Keratinocyte (primary cell): ENCODE measurements around the gene AP2A1. TPM values are rescaled to one million over a fixed set of nuclear protein-coding genes. Genes with fewer than 3 reads are reported as not detected.

Experiments
- DNase-seq: peaks from one replicate; pipeline ENCODE4 v3.0.0-alpha.2; 2011; ENCODE audit warnings: low read depth, missing footprints, low spot score
- FAIRE-seq: peaks from 2 replicates; lab custom pipeline; 2011; peaks lifted over from hg19 to GRCh38; lab: Jason Lieb, UNC
- H2AFZ ChIP-seq: 2 replicates; pipeline ENCODE4 v1.6.0; 2012; ENCODE audit warnings: low read length, control low read depth, inconsistent platforms; ENCODE audit not compliant: control insufficient read depth
- H3K27ac ChIP-seq: 2 replicates; pipeline ENCODE4 v1.5.1; 2011; ENCODE audit warnings: low read length; ENCODE audit not compliant: control insufficient read depth, insufficient read depth
- H3K27me3 ChIP-seq: 3 replicates; pipeline ENCODE4 v1.6.0; 2011; ENCODE audit warnings: low read length; ENCODE audit not compliant: control insufficient read depth, insufficient read depth; ENCODE audit errors: extremely low read depth
- H3K36me3 ChIP-seq, 2 experiments: 2 replicates in 1 of 2; 3 replicates in 1 of 2; pipeline ENCODE4 v1.5.1; 2011; ENCODE audit warnings: low read length in 2 of 2, mild to moderate bottlenecking in 1 of 2; ENCODE audit not compliant: control insufficient read depth in 2 of 2, insufficient read depth in 2 of 2; ENCODE audit errors: extremely low read depth in 1 of 2
- H3K4me1 ChIP-seq: 3 replicates; pipeline ENCODE4 v1.5.1; 2011; ENCODE audit warnings: low read length; ENCODE audit not compliant: control insufficient read depth, insufficient read depth; ENCODE audit errors: extremely low read depth
- H3K4me2 ChIP-seq: 3 replicates; pipeline ENCODE4 v1.6.0; 2011; ENCODE audit warnings: low read depth, low read length; ENCODE audit not compliant: control insufficient read depth, insufficient read depth; ENCODE audit errors: extremely low read depth
- H3K4me3 ChIP-seq, 3 experiments: fragments of 200-600 bp in 1 of 3; sonication (generic) in 1 of 3; 2 replicates in 2 of 3; 3 replicates in 1 of 3; pipeline ENCODE4 v1.5.1; 2011 to 2016; ENCODE audit warnings: low read length in 3 of 3, mild to moderate bottlenecking in 3 of 3, control low read depth in 2 of 3, inconsistent platforms in 1 of 3, low read depth in 1 of 3, mixed read lengths in 1 of 3, mixed run types in 1 of 3, moderate library complexity in 1 of 3; ENCODE audit not compliant: control insufficient read depth in 2 of 3, insufficient read depth in 2 of 3; ENCODE audit errors: extremely low read depth in 1 of 3
- H3K79me2 ChIP-seq: 2 replicates; pipeline ENCODE4 v1.6.0; 2012; ENCODE audit warnings: low read length; ENCODE audit not compliant: control insufficient read depth, insufficient read depth
- H3K9ac ChIP-seq: 3 replicates; pipeline ENCODE4 v1.6.0; 2011; ENCODE audit warnings: low read length; ENCODE audit not compliant: control insufficient read depth, insufficient read depth; ENCODE audit errors: extremely low read depth
- H3K9me1 ChIP-seq: 3 replicates; pipeline ENCODE4 v1.6.0; 2011; ENCODE audit warnings: low read length; ENCODE audit not compliant: control insufficient read depth, insufficient read depth; ENCODE audit errors: extremely low read depth
- H3K9me3 ChIP-seq: 2 replicates; pipeline ENCODE4 v1.5.1; 2012; ENCODE audit warnings: low read depth, low read length; ENCODE audit not compliant: control insufficient read depth
- H4K20me1 ChIP-seq: 3 replicates; pipeline ENCODE4 v1.6.0; 2011; ENCODE audit warnings: low read length; ENCODE audit not compliant: control insufficient read depth, insufficient read depth; ENCODE audit errors: extremely low read depth
- CTCF ChIP-seq, 3 experiments: IDR thresholded peaks in 1 of 3; conservative IDR thresholded peaks in 1 of 3; optimal IDR thresholded peaks in 1 of 3; 2 replicates in 2 of 3; 3 replicates in 1 of 3; pipeline versions ENCODE3 to v1.5.1; 2011; ENCODE audit warnings: low read length in 3 of 3, mild to moderate bottlenecking in 3 of 3, moderate library complexity in 2 of 3, control low read depth in 1 of 3, inconsistent platforms in 1 of 3; ENCODE audit not compliant: insufficient read depth in 2 of 3; ENCODE audit errors: extremely low read depth in 1 of 3
- EZH2 ChIP-seq: IDR thresholded peaks from one replicate; pipeline ENCODE4 v1.6.1; 2012; ENCODE audit warnings: inconsistent platforms, mild to moderate bottlenecking, low read length, moderate library complexity
- dilution Hi-C: fragments of 300-500 bp; cut with MboI; formaldehyde crosslinking; loops from one replicate; pipeline ENCODE4 v1.7.0; 2020; ENCODE audit warnings: low sequenced_read_pairs; ENCODE audit not compliant: extremely low pct_ligation_motif_present
- polyA plus RNA-seq, 5 experiments: library from polyadenylated mRNA; depleted of rRNA in 3 of 5; stranded (reverse) in 3 of 5; stranded (forward) in 1 of 5; unstranded in 1 of 5; fragments of >200 nt; gene quantifications; 1 replicate in 1 of 5; 2 replicates in 3 of 5; 3 replicates in 1 of 5; pipeline versions ENCODE4 v1.2.1 to v1.2.3, GENCODE V29; 2011 to 2012; ENCODE audit warnings: missing spikeins in 2 of 5, low read depth in 1 of 5, low replicate concordance in 1 of 5

AP2A1 gene
- polyA plus RNA-seq, 1 donor (not counting 4 experiments of a cell fraction or from before 2014, with no cell fraction given), result 36.7 TPM

GRCh38 chr19:49852631-49853126 is 85.9 kb downstream of the AP2A1 start:
- TF ChIP-seq EZH2, result no peak
- no peak for TF ChIP-seq CTCF (optimal IDR thresholded peaks at IDR 0.05 in 1 of 3, IDR thresholded peaks at IDR 0.05 in 1 of 3, conservative IDR thresholded peaks at IDR 0.05 in 1 of 3; ENCODE audit: extremely low read depth in 1 of 3, insufficient read depth in 2 of 3, low read length in 3 of 3)
- Histone ChIP-seq H3K4me2 (peak overlapping the region; percentile 75), H3K9me1 (no peaks in the 10 kb centered on the region), H3K9me3 (no peaks in the 10 kb centered on the region), H3K4me1 (peaks cover 26% of the 10 kb centered on the region), H3K4me3 (peak overlapping the region in 2 of 3 experiments; percentile 51 to 54), H3K27me3 (no peaks in the 10 kb centered on the region), H3K36me3 (peaks cover 3 to 14% of the 10 kb centered on the region in 2 experiments), H3K27ac (no peak overlapping the region), H3K79me2 (peaks cover 22% of the 10 kb centered on the region), H2AFZ (no peak overlapping the region), H4K20me1 (peaks cover 5% of the 10 kb centered on the region), H3K9ac (peak overlapping the region; percentile 34)
- no peak for DNase-seq
- dilution Hi-C loops, result no loop called here
- no peak for FAIRE-seq

- peaks cover 22% of the 10 kb centered on the region for H3K79me2 ChIP-seq
Measured at GRCh38 chr19:49853852-49854377, 87.1 kb downstream of the AP2A1 start.

More at GRCh38 chr19:49853852-49854377, 87.1 kb downstream of the AP2A1 start:
- no peak for DNase-seq
- Histone ChIP-seq H2AFZ (no peak overlapping the region), H3K4me1 (peaks cover 17% of the 10 kb centered on the region), H3K4me2 (no peak overlapping the region), H3K9ac (no peak overlapping the region), H3K27me3 (no peaks in the 10 kb centered on the region), H3K9me3 (no peaks in the 10 kb centered on the region), H4K20me1 (peaks cover 7% of the 10 kb centered on the region), H3K4me3 (no peak overlapping the region), H3K9me1 (no peaks in the 10 kb centered on the region), H3K36me3 (peaks cover 14 to 17% of the 10 kb centered on the region in 2 experiments), H3K27ac (no peak overlapping the region)
- TF ChIP-seq CTCF (optimal IDR thresholded peaks at IDR 0.05 in 1 of 3, IDR thresholded peaks at IDR 0.05 in 1 of 3, conservative IDR thresholded peaks at IDR 0.05 in 1 of 3; ENCODE audit: extremely low read depth in 1 of 3, insufficient read depth in 2 of 3, low read length in 3 of 3) (no peak), EZH2 (no peak)
- dilution Hi-C loops, result no loop called here
- FAIRE-seq, result no peak
